Measurements from ENCODE around the gene SBF1. TPM values are rescaled to one million over a fixed set of nuclear protein-coding genes. Genes with fewer than 3 reads are reported as not detected.

The SBF1 gene
- total RNA-seq, 2 donors from 2014 or later: 68.3 to 101 TPM

- H3K9me3 ChIP-seq: no peaks in the 10 kb centered on the region
- H3K4me1 ChIP-seq: no peaks in the 10 kb centered on the region
- intact Hi-C loops (cut with DNase I): no loop called here
- no peak overlapping the region for H3K4me3 ChIP-seq
- DNase-seq: no peak
- H3K27me3 ChIP-seq: no peaks in the 10 kb centered on the region
- no peak overlapping the region for H3K9ac ChIP-seq (ENCODE audit: low read depth in 2 of 2, low read length in 2 of 2)
- TF ChIP-seq CTCF (IDR thresholded peaks at IDR 0.05): no peak
- H3K36me3 ChIP-seq: no peaks in the 10 kb centered on the region
- no peak overlapping the region for H3K27ac ChIP-seq
Observed at GRCh38 chr22:50489363-50490243, 14.8 kb upstream of the SBF1 start.

- Histone ChIP-seq H3K9me3 (no peaks in the 10 kb centered on the region), H3K4me1 (peaks cover 6% of the 10 kb centered on the region), H3K4me3 (no peak overlapping the region), H3K27me3 (no peaks in the 10 kb centered on the region), H3K9ac (ENCODE audit: low read depth in 2 of 2, low read length in 2 of 2) (no peak overlapping the region), H3K36me3 (no peaks in the 10 kb centered on the region), H3K27ac (no peak overlapping the region)
- intact Hi-C loops (cut with DNase I): no loop called here
- TF ChIP-seq CTCF (IDR thresholded peaks at IDR 0.05): no peak
- no peak for DNase-seq
Observed at GRCh38 chr22:50488886-50489285, 14.1 kb upstream of the SBF1 start.

- peaks cover 6% of the 10 kb centered on the region for H3K4me1 ChIP-seq
- no peak overlapping the region for H3K4me3 ChIP-seq
- no peak for DNase-seq
- no peaks in the 10 kb centered on the region for H3K27me3 ChIP-seq
- H3K9me3 ChIP-seq: no peaks in the 10 kb centered on the region
- no peak for TF ChIP-seq CTCF (IDR thresholded peaks at IDR 0.05)
- no peak overlapping the region for H3K9ac ChIP-seq (ENCODE audit: low read depth in 2 of 2, low read length in 2 of 2)
- H3K36me3 ChIP-seq: no peaks in the 10 kb centered on the region
- no peak overlapping the region for H3K27ac ChIP-seq
- intact Hi-C loops (cut with DNase I): no loop called here
Observed at GRCh38 chr22:50488006-50488677, 13.3 kb upstream of the SBF1 start.

- no peak for TF ChIP-seq CTCF (IDR thresholded peaks at IDR 0.05)
- Histone ChIP-seq H3K36me3 (no peaks in the 10 kb centered on the region), H3K9me3 (no peaks in the 10 kb centered on the region), H3K4me1 (peaks cover 6% of the 10 kb centered on the region), H3K27ac (no peak overlapping the region), H3K9ac (ENCODE audit: low read depth in 2 of 2, low read length in 2 of 2) (no peak overlapping the region), H3K4me3 (no peak overlapping the region), H3K27me3 (peaks cover 2% of the 10 kb centered on the region)
- no peak for DNase-seq
- intact Hi-C loops (cut with DNase I): no loop called here
Observed at GRCh38 chr22:50487290-50488005, 12.6 kb upstream of the SBF1 start.

- H3K9me3 ChIP-seq: no peaks in the 10 kb centered on the region
- peaks cover 9% of the 10 kb centered on the region for H3K27me3 ChIP-seq
- H3K4me1 ChIP-seq: peaks cover 9% of the 10 kb centered on the region
- TF ChIP-seq CTCF (IDR thresholded peaks at IDR 0.05): no peak
- intact Hi-C loops (cut with DNase I): no loop called here
- H3K9ac ChIP-seq (ENCODE audit: low read depth in 2 of 2, low read length in 2 of 2): no peak within 1 kb of the TSS
- DNase-seq: no peak
- H3K4me3 ChIP-seq: no peak within 1 kb of the TSS
- H3K36me3 ChIP-seq: no peaks in the 10 kb centered on the region
- no peak within 1 kb of the TSS for H3K27ac ChIP-seq
Observed at GRCh38 chr22:50486561-50487289, 11.9 kb upstream of the SBF1 start, which contains the start of gene MIOX. MIOX (plus strand) TSS chr22:50486859; CDS start chr22:50486898, 39 bp downstream.
